ENCODE data around the gene EFNA5.
"Not testable (repeated sequence)": the region's sequence is repeated elsewhere in the genome, so short reads cannot be mapped to it uniquely, and the experiment has no call there.

EFNA5 gene

GRCh38 chr5:107346580-107346979 is 324.2 kb downstream of the EFNA5 start:
- not testable (repeated sequence) for DNase-seq

- DNase-seq: no peak
Observed at GRCh38 chr5:107342371-107342770, 328.4 kb downstream of the EFNA5 start.

- DNase-seq: no peak
Observed at GRCh38 chr5:107341376-107342084, 329.2 kb downstream of the EFNA5 start.

GRCh38 chr5:107340631-107341030 is 330.1 kb downstream of the EFNA5 start:
- DNase-seq: no peak

- DNase-seq: no peak
Observed at GRCh38 chr5:107338335-107338734, 332.4 kb downstream of the EFNA5 start.

- no peak for DNase-seq
Observed at GRCh38 chr5:107337281-107337680, 333.5 kb downstream of the EFNA5 start.

GRCh38 chr5:107331882-107332281 is 338.9 kb downstream of the EFNA5 start:
- DNase-seq: no peak

GRCh38 chr5:107331312-107331711 is 339.4 kb downstream of the EFNA5 start:
- DNase-seq: no peak

GRCh38 chr5:107330903-107331302 is 339.8 kb downstream of the EFNA5 start:
- DNase-seq: no peak

- DNase-seq: no peak
Observed at GRCh38 chr5:107329850-107330249, 340.9 kb downstream of the EFNA5 start.

All from effector CD8-positive, alpha-beta T cell (primary cell).